ENCODE results near the gene BZW1. TPM values are rescaled to one million over a fixed set of nuclear protein-coding genes. Genes with fewer than 3 reads are reported as not detected.

BZW1 gene
- total RNA-seq, 1 donor from 2014 or later, result 233 TPM

- DNase-seq (ENCODE audit: low spot score in 2 of 2, unreplicated experiment in 2 of 2), result no peak
- Mint-ChIP-seq H3K9me3 (peaks cover under 1% of the 10 kb centered on the region), H3K36me3 (no peaks in the 10 kb centered on the region), H3K4me1 (no peaks in the 10 kb centered on the region), H3K27ac (no peak overlapping the region), H3K27me3 (ENCODE audit: low read depth) (peaks cover 7% of the 10 kb centered on the region), H3K4me3 (no peak overlapping the region)
- no peak for TF ChIP-seq CTCF (IDR thresholded peaks at IDR 0.05; ENCODE audit: unreplicated experiment)
These were observed 44.4 kb upstream of the BZW1 start for GRCh38 chr2:200767111-200767885.

- Mint-ChIP-seq H3K27ac (no peak overlapping the region), H3K27me3 (ENCODE audit: low read depth) (peaks cover 9% of the 10 kb centered on the region), H3K36me3 (no peaks in the 10 kb centered on the region), H3K4me3 (no peak overlapping the region), H3K9me3 (peaks cover 11% of the 10 kb centered on the region), H3K4me1 (no peaks in the 10 kb centered on the region)
- DNase-seq (ENCODE audit: low spot score in 2 of 2, unreplicated experiment in 2 of 2), result no peak
- no peak for TF ChIP-seq CTCF (IDR thresholded peaks at IDR 0.05; ENCODE audit: unreplicated experiment)
These were observed 40.9 kb upstream of the BZW1 start for GRCh38 chr2:200770847-200771246.

DNA sequence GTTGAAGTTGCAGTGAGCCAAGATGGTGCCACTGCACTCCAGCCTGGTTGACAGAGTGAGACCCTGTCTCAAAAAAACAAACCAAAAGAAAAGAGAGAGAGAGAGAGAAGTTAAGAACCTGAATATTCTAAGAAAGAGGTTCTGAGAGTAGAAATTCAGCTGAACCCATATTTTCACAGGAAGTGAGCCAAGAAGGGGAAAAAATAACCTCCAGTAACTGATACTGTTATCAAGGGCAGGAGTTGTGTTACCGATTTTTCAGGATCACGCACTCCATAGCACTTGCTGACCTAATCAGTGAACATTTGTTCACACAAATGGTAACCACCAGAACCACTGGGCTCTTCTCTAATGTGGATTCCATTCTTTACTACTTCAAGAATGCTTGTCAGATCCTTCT, 39.1 kb upstream of the BZW1 start:
- no peak for DNase-seq (ENCODE audit: low spot score in 2 of 2, unreplicated experiment in 2 of 2)
- Mint-ChIP-seq H3K27ac (no peak overlapping the region), H3K27me3 (ENCODE audit: low read depth) (peaks cover 9% of the 10 kb centered on the region), H3K9me3 (peaks cover 11% of the 10 kb centered on the region), H3K4me1 (no peaks in the 10 kb centered on the region), H3K4me3 (no peak overlapping the region), H3K36me3 (no peaks in the 10 kb centered on the region)
- TF ChIP-seq CTCF (IDR thresholded peaks at IDR 0.05; ENCODE audit: unreplicated experiment), result no peak

DNA sequence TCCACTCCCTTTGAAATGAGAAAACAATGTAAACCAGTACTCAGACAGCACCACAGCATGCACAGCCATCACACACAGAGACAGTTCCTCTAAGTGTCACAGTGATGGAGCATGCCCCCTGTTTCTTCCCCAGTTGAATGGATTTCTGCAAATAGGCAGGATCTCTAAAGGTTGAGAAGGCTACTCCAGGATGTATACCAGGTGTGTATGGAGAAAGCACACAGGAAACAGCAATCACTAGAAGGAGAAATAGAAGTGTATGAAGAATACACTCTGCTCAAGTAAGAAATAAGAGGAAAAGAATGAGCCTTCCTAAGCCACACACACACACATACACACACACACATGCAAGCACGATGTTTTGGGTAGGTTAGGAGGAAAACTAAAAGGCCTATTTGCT, 38.6 kb upstream of the BZW1 start:
- H3K27me3 Mint-ChIP-seq (ENCODE audit: low read depth), result peaks cover 9% of the 10 kb centered on the region
- no peak overlapping the region for H3K4me3 Mint-ChIP-seq
- H3K27ac Mint-ChIP-seq, result no peak overlapping the region
- H3K36me3 Mint-ChIP-seq, result no peaks in the 10 kb centered on the region
- H3K4me1 Mint-ChIP-seq, result no peaks in the 10 kb centered on the region
- no peak for DNase-seq (ENCODE audit: low spot score in 2 of 2, unreplicated experiment in 2 of 2)
- peaks cover 11% of the 10 kb centered on the region for H3K9me3 Mint-ChIP-seq
- TF ChIP-seq CTCF (IDR thresholded peaks at IDR 0.05; ENCODE audit: unreplicated experiment), result no peak

DNA sequence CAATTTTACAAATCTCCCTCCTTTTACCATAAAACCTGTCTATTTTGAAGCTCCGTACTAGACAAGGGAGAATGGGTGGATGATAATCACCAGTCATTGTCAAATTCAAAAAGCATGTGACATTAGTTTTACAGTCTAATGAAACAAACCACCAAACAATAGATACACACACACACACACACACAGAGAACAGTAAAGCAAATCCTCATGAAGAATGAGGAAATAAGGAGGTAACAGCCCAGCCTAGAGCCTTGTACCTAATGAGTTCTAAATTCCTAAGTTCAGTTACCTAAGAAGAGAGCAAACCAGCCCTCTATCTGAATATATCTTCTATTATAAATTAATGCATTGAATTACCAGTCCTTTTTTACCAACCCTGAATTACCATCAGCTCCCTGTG, 36.8 kb upstream of the BZW1 start:
- H3K4me1 Mint-ChIP-seq, result no peaks in the 10 kb centered on the region
- no peak overlapping the region for H3K27ac Mint-ChIP-seq
- H3K9me3 Mint-ChIP-seq, result peaks cover 11% of the 10 kb centered on the region
- H3K27me3 Mint-ChIP-seq (ENCODE audit: low read depth), result peaks cover 10% of the 10 kb centered on the region
- H3K4me3 Mint-ChIP-seq, result no peak overlapping the region
- no peaks in the 10 kb centered on the region for H3K36me3 Mint-ChIP-seq
- DNase-seq (ENCODE audit: low spot score in 2 of 2, unreplicated experiment in 2 of 2), result no peak
- no peak for TF ChIP-seq CTCF (IDR thresholded peaks at IDR 0.05; ENCODE audit: unreplicated experiment)
